ENCODE data around the gene HTD2.
A peak's percentile ranks its signal among the peaks of the same experiment; 100 is the strongest.
"Not testable (repeated sequence)": the region's sequence is repeated elsewhere in the genome, so short reads cannot be mapped to it uniquely, and the experiment has no call there.

The HTD2 gene

DNA sequence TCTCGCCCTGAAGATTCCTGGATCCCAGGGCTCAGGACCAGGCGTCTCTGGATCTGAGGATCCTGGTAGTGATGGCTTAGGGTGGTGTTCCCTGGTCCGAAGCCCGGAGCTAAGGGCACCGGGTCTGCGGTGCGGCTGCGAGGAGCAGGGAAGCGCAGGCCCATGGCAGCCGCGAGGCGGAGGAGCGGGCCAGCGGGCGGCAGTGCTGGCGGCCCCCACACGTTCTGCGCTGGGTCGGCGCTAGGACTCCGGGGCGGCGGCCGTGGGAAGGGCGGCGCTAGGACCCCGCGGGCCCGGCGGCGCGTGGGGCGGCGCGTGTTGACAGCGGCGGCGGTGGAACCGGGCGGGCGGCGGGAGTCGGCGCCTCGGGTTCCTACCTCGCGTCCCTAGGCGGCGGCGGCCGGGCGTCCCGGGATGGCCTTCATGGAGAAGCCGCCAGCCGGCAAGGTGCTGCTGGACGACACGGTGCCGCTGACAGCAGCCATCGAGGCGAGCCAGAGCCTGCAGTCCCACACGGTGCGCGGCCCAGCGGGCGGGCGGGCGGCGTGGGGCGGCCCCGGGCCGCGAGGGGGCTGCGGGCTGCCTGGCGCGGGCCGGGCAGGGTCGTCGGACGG lies 26.4 kb downstream of the HTD2 start, which contains the start of gene PXK:
Gene PXK, plus strand, starts transcription at position 318 of the 614 bp plus-strand sequence. Its CDS starts 97 bp downstream, at position 415.
- DNase-seq (ENCODE audit: low read depth) = peak; percentile 86

GRCh38 chr3:58333206-58334012 lies 27.1 kb downstream of the HTD2 start:
- no peak for DNase-seq (ENCODE audit: low read depth)

GRCh38 chr3:58334013-58334321 lies 27.6 kb downstream of the HTD2 start:
- DNase-seq (ENCODE audit: low read depth) = no peak

- no peak for DNase-seq (ENCODE audit: low read depth)
Observed at GRCh38 chr3:58334506-58334884, 28.2 kb downstream of the HTD2 start.

- no peak for DNase-seq (ENCODE audit: low read depth)
Observed at GRCh38 chr3:58335652-58335947, 29.3 kb downstream of the HTD2 start.

DNA sequence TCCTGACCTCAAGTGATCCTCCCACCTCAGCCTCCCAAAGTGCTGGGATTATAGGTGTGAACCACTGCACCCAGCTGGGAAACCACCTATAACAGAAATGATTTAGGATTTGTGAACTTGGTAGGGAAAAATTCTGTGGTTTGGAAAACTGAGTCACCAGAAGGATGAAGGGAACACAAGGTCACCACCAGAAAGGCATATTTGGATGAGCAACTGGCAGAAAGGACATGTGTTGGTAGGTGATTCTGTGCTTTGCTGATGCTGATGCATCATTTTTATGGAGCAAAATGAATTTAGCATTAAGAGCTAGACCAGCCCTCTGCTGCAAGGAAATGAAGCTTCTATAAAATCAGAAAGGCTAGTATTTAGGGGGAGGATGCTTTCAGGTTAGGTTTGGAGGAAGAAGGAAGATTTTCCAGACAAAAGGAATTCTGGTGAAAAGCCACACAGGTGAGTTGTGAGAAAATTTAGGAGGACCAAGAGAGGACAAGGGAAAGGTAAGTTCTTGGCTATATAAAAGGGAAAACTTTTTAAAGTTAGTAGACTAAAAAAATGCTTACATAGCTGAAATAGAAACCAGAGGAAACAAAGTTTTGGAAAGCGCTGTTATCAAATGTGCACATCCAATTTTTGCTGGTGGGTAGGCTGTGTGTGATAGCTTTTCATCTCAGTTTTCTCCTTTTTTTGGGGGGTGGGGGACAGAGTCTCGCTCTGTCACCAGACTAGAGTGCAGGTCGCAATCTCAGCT lies 30.0 kb downstream of the HTD2 start:
- peak; percentile 46 for DNase-seq (ENCODE audit: low read depth)

DNA sequence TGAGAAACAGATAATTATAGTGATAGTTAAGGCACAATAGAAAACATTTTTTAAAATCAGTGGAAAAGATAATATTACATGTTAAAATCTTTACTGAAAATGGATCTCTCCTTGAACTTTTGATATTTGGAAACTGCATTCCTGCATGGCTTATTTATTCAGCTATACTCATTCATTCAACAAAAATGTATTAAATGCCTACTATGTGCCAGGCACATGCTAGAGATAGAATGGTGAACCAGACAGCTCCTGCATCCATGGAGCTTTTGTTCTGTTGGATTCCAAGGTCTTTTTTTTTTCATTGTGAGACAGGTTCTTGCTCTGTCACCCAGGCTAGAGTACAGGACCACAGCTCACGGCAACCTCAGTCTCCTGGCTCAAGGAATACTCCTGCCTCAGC lies 30.9 kb downstream of the HTD2 start:
- no peak for DNase-seq (ENCODE audit: low read depth)

GRCh38 chr3:58339146-58339545 lies 32.8 kb downstream of the HTD2 start:
- not testable (repeated sequence) for DNase-seq (ENCODE audit: low read depth)

DNA sequence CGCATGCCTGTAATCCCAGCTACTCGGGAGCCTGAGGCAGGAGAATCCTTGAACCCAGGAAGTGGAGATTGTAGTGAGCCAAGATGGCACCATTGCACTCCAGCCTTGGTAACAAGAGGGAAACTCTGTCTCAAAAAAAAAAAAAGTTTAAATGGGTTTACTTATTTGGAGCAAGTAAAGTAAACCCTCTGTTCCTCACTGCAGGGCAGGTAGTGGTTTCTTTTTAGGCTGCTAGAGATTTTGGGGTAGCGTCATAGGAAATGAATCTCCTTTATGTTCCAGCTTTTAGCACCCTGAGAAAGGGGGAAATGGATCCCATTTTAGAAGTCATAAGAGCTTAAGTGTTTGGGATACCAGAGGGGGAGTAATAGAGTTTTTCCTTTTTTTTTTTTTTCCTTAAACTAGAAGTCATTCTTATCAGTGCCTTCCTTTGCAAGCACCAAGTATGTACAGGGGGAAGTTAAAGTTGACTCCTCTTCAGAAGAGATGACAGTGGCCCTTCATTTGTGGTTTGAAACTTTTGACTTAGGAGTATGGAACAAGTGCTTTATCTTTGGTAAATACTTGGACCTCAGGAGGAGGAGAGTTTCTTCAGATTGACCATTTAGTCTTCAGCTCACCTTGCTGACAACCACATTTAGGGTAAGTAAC lies 34.4 kb downstream of the HTD2 start:
- no peak for DNase-seq (ENCODE audit: low read depth)

- DNase-seq (ENCODE audit: low read depth) = no peak
Observed at GRCh38 chr3:58341376-58341775, 35.1 kb downstream of the HTD2 start.

DNA sequence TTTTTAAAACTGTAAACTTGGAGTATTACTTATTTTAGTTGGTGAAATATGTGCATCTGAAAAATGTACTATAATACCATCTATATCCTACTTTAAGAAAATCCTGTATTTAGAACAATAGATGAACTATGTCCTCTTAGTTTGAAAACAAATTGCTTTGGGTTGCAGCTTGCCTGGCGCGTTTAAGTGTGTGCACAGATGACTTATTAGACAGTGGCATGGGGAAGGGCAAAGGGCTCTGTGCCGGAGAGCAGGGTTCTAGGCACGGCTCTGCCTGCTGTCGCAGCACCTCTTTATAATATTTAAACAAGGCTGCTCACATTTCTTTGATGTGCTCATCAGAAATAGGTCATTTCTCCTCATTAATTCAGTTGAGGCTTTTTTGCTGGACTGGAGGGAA lies 36.4 kb downstream of the HTD2 start:
- DNase-seq (ENCODE audit: low read depth) = no peak

GRCh38 chr3:58345457-58345856 lies 39.1 kb downstream of the HTD2 start:
- no peak for DNase-seq (ENCODE audit: low read depth)

DNA sequence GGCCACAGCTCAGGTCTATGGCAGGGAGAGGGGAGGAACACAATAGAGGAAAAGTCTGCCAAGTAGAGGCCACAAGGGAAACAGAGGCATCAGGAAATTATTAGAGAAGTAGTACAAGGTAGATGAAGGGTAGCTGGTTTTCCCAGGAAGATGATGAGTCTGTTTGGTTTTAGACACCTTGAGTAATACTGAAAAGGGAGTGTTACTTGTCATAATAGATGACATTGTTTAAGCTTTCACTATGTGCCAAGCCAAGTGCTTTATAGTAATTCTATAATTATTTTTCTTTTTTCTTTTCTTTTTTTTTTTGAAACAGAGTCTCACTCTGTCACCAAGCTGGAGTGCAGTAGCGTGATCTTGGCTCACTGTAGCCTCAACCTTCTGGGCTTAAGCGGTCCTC lies 40.0 kb downstream of the HTD2 start:
- DNase-seq (ENCODE audit: low read depth) = no peak

GRCh38 chr3:58347984-58348383 lies 41.7 kb downstream of the HTD2 start:
- no peak for DNase-seq (ENCODE audit: low read depth)

- DNase-seq (ENCODE audit: low read depth) = no peak
Observed at GRCh38 chr3:58349792-58350626, 43.7 kb downstream of the HTD2 start.

- peak; percentile 82 for DNase-seq (ENCODE audit: low read depth)
Observed at GRCh38 chr3:58350627-58351013, 44.3 kb downstream of the HTD2 start.

DNA sequence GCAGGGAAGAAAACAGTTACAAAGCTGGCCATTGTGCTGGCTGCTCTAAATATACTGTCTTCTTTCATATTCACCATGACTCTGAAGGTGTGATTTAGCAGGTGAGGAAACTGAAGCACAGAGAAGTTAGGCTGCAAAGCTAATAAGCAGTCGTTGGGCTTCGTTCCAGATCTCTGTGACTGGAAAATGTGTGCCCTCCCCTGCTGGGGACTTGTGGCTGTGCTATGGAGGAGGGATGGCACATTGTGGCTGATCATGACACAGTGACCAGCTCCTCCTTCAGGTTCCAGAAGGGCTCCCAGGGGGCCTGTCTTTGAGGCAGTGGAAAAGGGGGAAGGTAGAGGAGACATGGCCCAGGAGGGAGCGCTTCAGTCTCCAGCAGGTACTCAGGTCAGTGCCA lies 45.6 kb downstream of the HTD2 start:
- no peak for DNase-seq (ENCODE audit: low read depth)

GRCh38 chr3:58352626-58353025 lies 46.3 kb downstream of the HTD2 start:
- no peak for DNase-seq (ENCODE audit: low read depth)

DNA sequence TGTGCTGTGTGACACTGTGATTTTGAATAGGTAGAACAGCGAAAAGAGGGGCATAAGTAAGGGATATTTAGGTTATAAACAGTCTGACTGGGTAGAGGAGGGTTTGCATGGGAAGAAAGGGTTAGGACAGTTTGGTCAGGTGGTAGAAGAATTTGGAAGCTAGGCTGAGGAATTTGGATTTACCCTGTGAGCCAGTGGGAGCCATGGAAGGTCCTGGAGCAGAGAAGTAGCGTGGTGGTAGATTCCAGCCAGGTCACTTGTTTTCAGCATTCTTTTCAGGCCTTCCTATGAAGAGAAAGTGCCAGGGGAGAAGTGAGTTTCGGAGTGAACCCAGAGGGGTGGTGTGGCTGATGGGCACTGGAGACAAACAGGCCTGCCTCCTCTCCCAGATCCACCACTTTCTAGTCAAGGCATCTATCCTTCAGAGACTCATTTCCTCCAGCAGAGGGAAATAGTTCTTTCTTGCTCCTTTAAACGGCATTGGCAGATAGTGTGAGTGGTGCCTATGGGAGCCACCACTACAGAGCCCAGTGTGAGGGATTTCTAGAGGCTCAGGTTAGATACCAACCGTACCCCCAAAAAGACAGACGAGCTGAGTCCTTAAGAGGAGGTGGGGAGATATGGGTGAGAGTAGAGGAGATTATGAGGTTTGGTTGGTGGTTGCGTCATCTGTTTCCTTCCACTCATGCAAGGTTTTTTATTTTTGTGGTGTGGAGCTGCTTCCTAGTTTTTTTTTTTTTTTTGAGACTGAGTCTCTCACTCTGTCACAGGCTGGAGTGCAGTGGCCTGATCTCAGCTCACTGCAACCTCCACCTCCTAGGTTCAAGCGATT lies 47.6 kb downstream of the HTD2 start:
- DNase-seq (ENCODE audit: low read depth) = peak; percentile 28

GRCh38 chr3:58355179-58355578 lies 48.9 kb downstream of the HTD2 start:
- DNase-seq (ENCODE audit: low read depth) = no peak

DNA sequence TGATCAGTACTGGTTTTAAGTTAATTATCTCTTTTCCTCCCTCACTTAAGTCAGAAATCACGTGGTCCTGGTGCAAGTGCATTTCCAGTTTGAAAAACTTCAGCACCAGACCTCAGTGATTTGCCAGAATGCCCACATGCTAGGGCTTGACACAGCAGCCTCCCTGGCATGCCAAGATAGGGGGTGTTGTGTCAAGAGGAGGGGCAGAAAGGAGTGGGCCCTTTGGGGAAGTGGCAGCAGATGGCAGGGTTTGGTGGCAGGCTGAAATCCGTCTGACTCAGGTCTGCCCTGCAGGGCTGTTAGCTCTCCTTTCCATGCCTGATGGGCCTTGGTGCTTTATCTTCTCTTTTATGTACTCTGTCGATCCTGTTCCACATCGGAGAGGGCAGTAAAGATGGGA lies 49.7 kb downstream of the HTD2 start:
- no peak for DNase-seq (ENCODE audit: low read depth)
